Keratinocyte (primary cell): ENCODE measurements around the gene SGMS2. TPM values are rescaled to one million over a fixed set of nuclear protein-coding genes. Genes with fewer than 3 reads are reported as not detected.

ENCODE experiments used
- DNase-seq: peaks from one replicate; pipeline ENCODE4 v3.0.0-alpha.2; 2011; ENCODE audit warnings: low read depth, missing footprints, low spot score
- FAIRE-seq: peaks from 2 replicates; lab custom pipeline; 2011; peaks lifted over from hg19 to GRCh38; lab: Jason Lieb, UNC
- H2AFZ ChIP-seq: 2 replicates; pipeline ENCODE4 v1.6.0; 2012; ENCODE audit warnings: low read length, control low read depth, inconsistent platforms; ENCODE audit not compliant: control insufficient read depth
- H3K27ac ChIP-seq: 2 replicates; pipeline ENCODE4 v1.5.1; 2011; ENCODE audit warnings: low read length; ENCODE audit not compliant: control insufficient read depth, insufficient read depth
- H3K27me3 ChIP-seq: 3 replicates; pipeline ENCODE4 v1.6.0; 2011; ENCODE audit warnings: low read length; ENCODE audit not compliant: control insufficient read depth, insufficient read depth; ENCODE audit errors: extremely low read depth
- H3K36me3 ChIP-seq, 2 experiments: 2 replicates in 1 of 2; 3 replicates in 1 of 2; pipeline ENCODE4 v1.5.1; 2011; ENCODE audit warnings: low read length in 2 of 2, mild to moderate bottlenecking in 1 of 2; ENCODE audit not compliant: control insufficient read depth in 2 of 2, insufficient read depth in 2 of 2; ENCODE audit errors: extremely low read depth in 1 of 2
- H3K4me1 ChIP-seq: 3 replicates; pipeline ENCODE4 v1.5.1; 2011; ENCODE audit warnings: low read length; ENCODE audit not compliant: control insufficient read depth, insufficient read depth; ENCODE audit errors: extremely low read depth
- H3K4me2 ChIP-seq: 3 replicates; pipeline ENCODE4 v1.6.0; 2011; ENCODE audit warnings: low read depth, low read length; ENCODE audit not compliant: control insufficient read depth, insufficient read depth; ENCODE audit errors: extremely low read depth
- H3K4me3 ChIP-seq, 3 experiments: fragments of 200-600 bp in 1 of 3; sonication (generic) in 1 of 3; 2 replicates in 2 of 3; 3 replicates in 1 of 3; pipeline ENCODE4 v1.5.1; 2011 to 2016; ENCODE audit warnings: low read length in 3 of 3, mild to moderate bottlenecking in 3 of 3, control low read depth in 2 of 3, inconsistent platforms in 1 of 3, low read depth in 1 of 3, mixed read lengths in 1 of 3, mixed run types in 1 of 3, moderate library complexity in 1 of 3; ENCODE audit not compliant: control insufficient read depth in 2 of 3, insufficient read depth in 2 of 3; ENCODE audit errors: extremely low read depth in 1 of 3
- H3K79me2 ChIP-seq: 2 replicates; pipeline ENCODE4 v1.6.0; 2012; ENCODE audit warnings: low read length; ENCODE audit not compliant: control insufficient read depth, insufficient read depth
- H3K9ac ChIP-seq: 3 replicates; pipeline ENCODE4 v1.6.0; 2011; ENCODE audit warnings: low read length; ENCODE audit not compliant: control insufficient read depth, insufficient read depth; ENCODE audit errors: extremely low read depth
- H3K9me1 ChIP-seq: 3 replicates; pipeline ENCODE4 v1.6.0; 2011; ENCODE audit warnings: low read length; ENCODE audit not compliant: control insufficient read depth, insufficient read depth; ENCODE audit errors: extremely low read depth
- H3K9me3 ChIP-seq: 2 replicates; pipeline ENCODE4 v1.5.1; 2012; ENCODE audit warnings: low read depth, low read length; ENCODE audit not compliant: control insufficient read depth
- H4K20me1 ChIP-seq: 3 replicates; pipeline ENCODE4 v1.6.0; 2011; ENCODE audit warnings: low read length; ENCODE audit not compliant: control insufficient read depth, insufficient read depth; ENCODE audit errors: extremely low read depth
- CTCF ChIP-seq, 3 experiments: IDR thresholded peaks in 1 of 3; conservative IDR thresholded peaks in 1 of 3; optimal IDR thresholded peaks in 1 of 3; 2 replicates in 2 of 3; 3 replicates in 1 of 3; pipeline versions ENCODE3 to v1.5.1; 2011; ENCODE audit warnings: low read length in 3 of 3, mild to moderate bottlenecking in 3 of 3, moderate library complexity in 2 of 3, control low read depth in 1 of 3, inconsistent platforms in 1 of 3; ENCODE audit not compliant: insufficient read depth in 2 of 3; ENCODE audit errors: extremely low read depth in 1 of 3
- EZH2 ChIP-seq: IDR thresholded peaks from one replicate; pipeline ENCODE4 v1.6.1; 2012; ENCODE audit warnings: inconsistent platforms, mild to moderate bottlenecking, low read length, moderate library complexity
- dilution Hi-C: fragments of 300-500 bp; cut with MboI; formaldehyde crosslinking; loops from one replicate; pipeline ENCODE4 v1.7.0; 2020; ENCODE audit warnings: low sequenced_read_pairs; ENCODE audit not compliant: extremely low pct_ligation_motif_present
- polyA plus RNA-seq, 5 experiments: library from polyadenylated mRNA; depleted of rRNA in 3 of 5; stranded (reverse) in 3 of 5; stranded (forward) in 1 of 5; unstranded in 1 of 5; fragments of >200 nt; gene quantifications; 1 replicate in 1 of 5; 2 replicates in 3 of 5; 3 replicates in 1 of 5; pipeline versions ENCODE4 v1.2.1 to v1.2.3, GENCODE V29; 2011 to 2012; ENCODE audit warnings: missing spikeins in 2 of 5, low read depth in 1 of 5, low replicate concordance in 1 of 5

SGMS2 gene
- polyA plus RNA-seq, 1 donor (not counting 4 experiments of a cell fraction or from before 2014, with no cell fraction given) = 38.5 TPM

- DNase-seq = no peak
- no peak for FAIRE-seq
- Histone ChIP-seq H3K9me3 (no peaks in the 10 kb centered on the region), H3K4me3 (no peak overlapping the region), H3K27me3 (peaks cover 3% of the 10 kb centered on the region), H3K36me3 (no peaks in the 10 kb centered on the region), H3K79me2 (no peaks in the 10 kb centered on the region), H3K9me1 (no peaks in the 10 kb centered on the region), H3K27ac (no peak overlapping the region), H2AFZ (no peak overlapping the region), H3K4me2 (no peak overlapping the region), H4K20me1 (no peaks in the 10 kb centered on the region), H3K9ac (no peak overlapping the region), H3K4me1 (peaks cover 19% of the 10 kb centered on the region)
- dilution Hi-C loops = no loop called here
- TF ChIP-seq EZH2 (no peak), CTCF (optimal IDR thresholded peaks at IDR 0.05 in 1 of 3, IDR thresholded peaks at IDR 0.05 in 1 of 3, conservative IDR thresholded peaks at IDR 0.05 in 1 of 3; ENCODE audit: extremely low read depth in 1 of 3, insufficient read depth in 2 of 3, low read length in 3 of 3) (no peak)
Measured at GRCh38 chr4:107799669-107800450, 24.9 kb upstream of the SGMS2 start.

- Histone ChIP-seq H3K4me3 (no peak overlapping the region), H3K9me3 (no peaks in the 10 kb centered on the region), H3K9me1 (no peaks in the 10 kb centered on the region), H3K9ac (no peak overlapping the region), H2AFZ (no peak overlapping the region), H4K20me1 (no peaks in the 10 kb centered on the region), H3K4me1 (peaks cover 19% of the 10 kb centered on the region), H3K4me2 (no peak overlapping the region), H3K79me2 (no peaks in the 10 kb centered on the region), H3K36me3 (no peaks in the 10 kb centered on the region), H3K27ac (no peak overlapping the region), H3K27me3 (peaks cover 3% of the 10 kb centered on the region)
- no peak for FAIRE-seq
- TF ChIP-seq CTCF (optimal IDR thresholded peaks at IDR 0.05 in 1 of 3, IDR thresholded peaks at IDR 0.05 in 1 of 3, conservative IDR thresholded peaks at IDR 0.05 in 1 of 3; ENCODE audit: extremely low read depth in 1 of 3, insufficient read depth in 2 of 3, low read length in 3 of 3) (no peak), EZH2 (no peak)
- dilution Hi-C loops = no loop called here
- no peak for DNase-seq
Measured at GRCh38 chr4:107800706-107801105, 24.0 kb upstream of the SGMS2 start.
